ENCODE results near the gene KIF5A. TPM values are rescaled to one million over a fixed set of nuclear protein-coding genes. Genes with fewer than 3 reads are reported as not detected.

KIF5A gene
- total RNA-seq, 2 donors from 2014 or later: 2.3 to 4.5 TPM

DNA sequence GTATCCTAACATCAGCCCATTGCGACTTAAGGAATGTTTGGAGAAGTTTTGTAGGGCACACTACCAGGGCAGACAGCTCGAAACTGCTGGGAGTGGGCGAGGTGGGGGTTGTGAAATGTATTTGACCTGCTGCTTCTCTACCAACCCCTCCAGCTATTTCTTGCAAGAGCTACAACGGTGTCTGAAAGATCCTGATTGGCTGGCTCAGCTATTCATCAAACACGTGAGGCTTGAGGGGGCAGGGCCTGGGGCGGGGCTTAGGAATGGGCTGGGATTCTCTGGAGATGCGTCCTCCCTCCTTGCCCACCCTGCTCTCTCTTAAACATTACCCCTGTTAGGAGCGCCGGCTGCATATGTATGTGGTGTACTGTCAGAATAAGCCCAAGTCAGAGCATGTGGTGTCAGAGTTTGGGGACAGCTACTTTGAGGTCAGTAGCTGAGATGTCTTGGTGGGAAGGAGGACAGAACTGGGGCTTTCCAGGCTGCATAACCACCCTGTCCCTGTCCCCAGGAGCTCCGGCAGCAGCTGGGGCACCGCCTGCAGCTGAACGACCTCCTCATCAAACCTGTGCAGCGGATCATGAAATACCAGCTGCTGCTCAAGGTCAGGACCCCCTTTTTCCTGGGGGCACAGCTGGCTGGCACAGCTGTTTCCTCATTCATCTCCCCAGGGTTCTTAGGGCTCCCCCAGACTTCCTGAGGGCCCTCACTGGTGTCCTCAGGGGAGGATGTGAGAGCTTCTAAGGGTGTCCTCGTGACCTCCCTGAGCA lies 64.5 kb downstream of the KIF5A start:
- Histone ChIP-seq H3K9ac (ENCODE audit: extremely low read depth, low read length, poor library complexity, severe bottlenecking) (no peak overlapping the region), H3K27ac (ENCODE audit: low read depth, low read length) (no peak overlapping the region), H3K36me3 (ENCODE audit: control insufficient read depth, insufficient read depth, low read length) (peaks cover 7% of the 10 kb centered on the region), H3K9me3 (ENCODE audit: control insufficient read depth, low read length) (no peaks in the 10 kb centered on the region), H3K4me3 (ENCODE audit: low read length) (no peak overlapping the region), H3K4me1 (ENCODE audit: control insufficient read depth, insufficient read depth, low read length) (no peaks in the 10 kb centered on the region), H3K27me3 (ENCODE audit: control insufficient read depth, insufficient read depth, low read length, poor library complexity, severe bottlenecking) (peaks cover 60% of the 10 kb centered on the region)
- Mint-ChIP-seq H3K36me3 (ENCODE audit: low read depth) (peaks cover 18% of the 10 kb centered on the region), H3K4me3 (no peak overlapping the region), H3K9me3 (no peaks in the 10 kb centered on the region), H3K4me1 (peaks cover 10% of the 10 kb centered on the region), H3K27me3 (ENCODE audit: insufficient read depth) (peaks cover 86% of the 10 kb centered on the region), H3K27ac (no peak overlapping the region)
- TF ChIP-seq, protein P1, sequence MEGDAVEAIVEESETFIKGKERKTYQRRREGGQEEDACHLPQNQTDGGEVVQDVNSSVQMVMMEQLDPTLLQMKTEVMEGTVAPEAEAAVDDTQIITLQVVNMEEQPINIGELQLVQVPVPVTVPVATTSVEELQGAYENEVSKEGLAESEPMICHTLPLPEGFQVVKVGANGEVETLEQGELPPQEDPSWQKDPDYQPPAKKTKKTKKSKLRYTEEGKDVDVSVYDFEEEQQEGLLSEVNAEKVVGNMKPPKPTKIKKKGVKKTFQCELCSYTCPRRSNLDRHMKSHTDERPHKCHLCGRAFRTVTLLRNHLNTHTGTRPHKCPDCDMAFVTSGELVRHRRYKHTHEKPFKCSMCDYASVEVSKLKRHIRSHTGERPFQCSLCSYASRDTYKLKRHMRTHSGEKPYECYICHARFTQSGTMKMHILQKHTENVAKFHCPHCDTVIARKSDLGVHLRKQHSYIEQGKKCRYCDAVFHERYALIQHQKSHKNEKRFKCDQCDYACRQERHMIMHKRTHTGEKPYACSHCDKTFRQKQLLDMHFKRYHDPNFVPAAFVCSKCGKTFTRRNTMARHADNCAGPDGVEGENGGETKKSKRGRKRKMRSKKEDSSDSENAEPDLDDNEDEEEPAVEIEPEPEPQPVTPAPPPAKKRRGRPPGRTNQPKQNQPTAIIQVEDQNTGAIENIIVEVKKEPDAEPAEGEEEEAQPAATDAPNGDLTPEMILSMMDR (conservative IDR thresholded peaks at IDR 0.05): no peak
- WGBS, 2 experiments (ENCODE audit: insufficient coverage in 1 of 2, insufficient read length in 1 of 2): 71 to 98% methylated on average over 6 to 14 of the region's 14 CpGs
- peak; percentile 91 for DNase-seq

DNA sequence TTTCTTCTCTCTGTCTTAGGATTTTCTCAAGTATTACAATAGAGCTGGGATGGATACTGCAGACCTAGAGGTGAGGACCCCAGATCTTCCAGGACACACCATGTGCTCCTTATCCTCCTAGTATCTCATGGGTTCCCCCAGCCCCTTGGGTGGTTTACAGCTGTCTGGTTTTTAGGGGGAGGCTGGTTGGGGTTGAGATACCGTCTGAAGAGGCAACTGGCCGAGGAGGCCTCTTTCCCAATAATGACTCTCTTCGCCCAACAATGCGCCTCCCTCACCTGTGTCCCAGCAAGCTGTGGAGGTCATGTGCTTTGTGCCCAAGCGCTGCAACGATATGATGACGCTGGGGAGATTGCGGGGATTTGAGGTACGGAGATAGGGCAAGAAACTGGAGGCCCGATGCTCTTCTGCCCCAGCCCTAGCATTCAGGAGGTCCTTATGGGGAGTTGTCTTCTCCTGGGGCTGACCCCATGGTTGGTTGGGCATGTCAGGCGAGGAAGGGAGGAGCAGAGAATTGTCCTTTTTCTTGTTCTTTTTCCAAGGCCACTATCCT lies 65.2 kb downstream of the KIF5A start:
- Mint-ChIP-seq H3K9me3 (no peaks in the 10 kb centered on the region), H3K27ac (no peak overlapping the region), H3K4me3 (no peak overlapping the region), H3K27me3 (ENCODE audit: insufficient read depth) (peaks cover 88% of the 10 kb centered on the region), H3K4me1 (peaks cover 8% of the 10 kb centered on the region), H3K36me3 (ENCODE audit: low read depth) (peaks cover 18% of the 10 kb centered on the region)
- H3K36me3 ChIP-seq (ENCODE audit: control insufficient read depth, insufficient read depth, low read length): peaks cover 7% of the 10 kb centered on the region
- no peak overlapping the region for H3K9ac ChIP-seq (ENCODE audit: extremely low read depth, low read length, poor library complexity, severe bottlenecking)
- H3K27me3 ChIP-seq (ENCODE audit: control insufficient read depth, insufficient read depth, low read length, poor library complexity, severe bottlenecking): peaks cover 64% of the 10 kb centered on the region
- WGBS, 2 experiments (ENCODE audit: insufficient coverage in 1 of 2, insufficient read length in 1 of 2): 67 to 85% methylated on average over 3 to 11 of the region's 11 CpGs
- no peak overlapping the region for H3K4me3 ChIP-seq (ENCODE audit: low read length)
- no peak overlapping the region for H3K27ac ChIP-seq (ENCODE audit: low read depth, low read length)
- H3K4me1 ChIP-seq (ENCODE audit: control insufficient read depth, insufficient read depth, low read length): no peaks in the 10 kb centered on the region
- no peaks in the 10 kb centered on the region for H3K9me3 ChIP-seq (ENCODE audit: control insufficient read depth, low read length)
- TF ChIP-seq, protein P1 (conservative IDR thresholded peaks at IDR 0.05): no peak
- DNase-seq: no peak

DNA sequence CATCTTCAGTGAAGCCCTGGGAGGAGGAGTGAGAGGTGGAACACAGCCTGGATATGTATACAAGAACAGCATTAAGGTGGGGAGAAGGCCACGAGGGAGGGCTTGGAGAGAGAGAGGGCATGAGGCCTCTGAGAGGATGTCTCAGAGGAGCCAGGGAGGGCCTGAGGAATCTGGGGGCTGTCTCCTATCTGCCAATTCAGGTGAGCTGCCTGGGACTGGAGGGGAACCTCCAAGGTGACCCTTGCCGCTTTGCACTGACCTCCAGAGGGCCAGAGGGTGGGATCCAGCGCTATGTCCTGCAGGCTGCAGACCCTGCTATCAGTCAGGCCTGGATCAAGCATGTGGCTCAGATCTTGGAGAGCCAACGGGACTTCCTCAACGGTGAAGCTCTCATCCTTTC lies 65.8 kb downstream of the KIF5A start:
- Mint-ChIP-seq H3K4me1 (peaks cover 8% of the 10 kb centered on the region), H3K27me3 (ENCODE audit: insufficient read depth) (peaks cover 89% of the 10 kb centered on the region), H3K36me3 (ENCODE audit: low read depth) (peaks cover 18% of the 10 kb centered on the region), H3K9me3 (no peaks in the 10 kb centered on the region), H3K4me3 (no peak overlapping the region), H3K27ac (no peak overlapping the region)
- peaks cover 64% of the 10 kb centered on the region for H3K27me3 ChIP-seq (ENCODE audit: control insufficient read depth, insufficient read depth, low read length, poor library complexity, severe bottlenecking)
- 90 to 92% methylated on average over 5 of the region's 5 CpGs for WGBS, 2 experiments (ENCODE audit: insufficient coverage in 1 of 2, insufficient read length in 1 of 2)
- no peaks in the 10 kb centered on the region for H3K4me1 ChIP-seq (ENCODE audit: control insufficient read depth, insufficient read depth, low read length)
- no peak overlapping the region for H3K4me3 ChIP-seq (ENCODE audit: low read length)
- H3K36me3 ChIP-seq (ENCODE audit: control insufficient read depth, insufficient read depth, low read length): peaks cover 7% of the 10 kb centered on the region
- no peaks in the 10 kb centered on the region for H3K9me3 ChIP-seq (ENCODE audit: control insufficient read depth, low read length)
- H3K27ac ChIP-seq (ENCODE audit: low read depth, low read length): no peak overlapping the region
- no peak overlapping the region for H3K9ac ChIP-seq (ENCODE audit: extremely low read depth, low read length, poor library complexity, severe bottlenecking)
- TF ChIP-seq, protein P1 (conservative IDR thresholded peaks at IDR 0.05): no peak
- DNase-seq: no peak

Data from endodermal cell (in vitro differentiated cells).